ENCODE results near the gene SGCD.

Gene SGCD

DNA sequence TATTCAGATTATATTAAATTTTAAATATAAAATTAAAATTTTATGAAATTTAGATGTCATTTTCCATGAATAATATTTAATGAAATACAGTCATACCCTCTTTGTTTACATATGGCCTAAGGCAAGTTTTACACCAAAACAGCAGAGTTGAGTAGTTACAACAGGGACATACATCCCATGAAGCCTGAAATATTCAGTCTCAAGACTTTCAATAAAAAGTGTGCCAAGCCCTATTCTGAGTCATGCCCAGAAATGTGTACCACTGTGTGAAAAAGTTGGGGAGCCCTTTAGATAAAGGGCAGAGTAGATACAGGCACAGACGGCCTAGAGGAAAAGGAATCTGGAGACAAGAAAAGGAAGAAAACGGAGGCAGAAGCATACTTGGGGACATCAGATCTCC, 261.3 kb downstream of the SGCD start:
- intact Hi-C loops (cut with DNase I; ENCODE audit: low total_unique reads), result no loop called here
- Histone ChIP-seq H3K27me3 (no peaks in the 10 kb centered on the region), H3K4me3 (no peak overlapping the region), H3K36me3 (no peaks in the 10 kb centered on the region), H3K4me1 (peaks cover 3 to 48% (median 24%) of the 10 kb centered on the region in 4 donors), H3K27ac (no peak overlapping the region), H3K9me3 (no peaks in the 10 kb centered on the region)
- DNase-seq, result no peak
- TF ChIP-seq CTCF (IDR thresholded peaks at IDR 0.05), result no peak

DNA sequence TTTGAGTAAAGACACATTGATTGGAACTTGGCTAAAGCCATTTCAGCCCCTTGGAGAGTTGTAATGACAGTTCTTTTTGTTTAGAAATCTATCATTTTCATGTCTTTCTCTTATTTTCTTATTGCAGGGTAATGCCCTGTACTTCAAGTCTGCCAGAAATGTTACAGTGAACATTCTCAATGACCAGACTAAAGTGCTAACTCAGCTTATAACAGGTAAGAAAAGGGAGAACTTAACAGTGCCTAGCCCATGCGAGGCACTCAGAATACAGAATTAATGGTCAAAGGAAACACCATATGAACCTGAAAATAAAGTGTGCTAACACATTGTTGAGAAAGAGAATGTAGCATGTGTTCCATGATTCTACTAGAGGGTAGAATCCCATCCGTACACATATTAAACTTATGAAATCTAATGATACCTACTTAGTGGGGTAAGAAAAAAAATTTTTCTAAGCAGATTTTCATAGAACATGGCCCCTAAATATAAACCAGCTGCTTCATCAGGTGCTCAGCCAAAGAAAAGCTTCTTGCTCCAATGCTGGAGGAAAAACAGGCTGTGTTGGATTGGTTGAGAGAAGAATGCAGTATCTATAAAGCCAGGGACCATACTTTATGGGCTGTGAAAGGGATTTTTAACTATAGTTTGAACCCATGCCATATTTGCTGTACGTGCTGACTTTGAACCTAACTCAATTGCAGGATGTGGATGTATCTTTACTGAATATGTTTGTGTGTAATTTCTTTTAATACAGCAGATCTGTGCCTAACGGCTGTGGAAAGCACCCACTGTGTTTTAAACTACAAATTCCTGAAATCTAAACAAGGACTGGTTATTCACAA, 262.4 kb downstream of the SGCD start:
- intact Hi-C loops (cut with DNase I; ENCODE audit: low total_unique reads), result no loop called here
- no peaks in the 10 kb centered on the region for H3K9me3 ChIP-seq
- peaks cover 3 to 44% (median 21%) of the 10 kb centered on the region in 4 donors for H3K4me1 ChIP-seq
- no peak overlapping the region for H3K27ac ChIP-seq
- no peaks in the 10 kb centered on the region for H3K36me3 ChIP-seq
- no peaks in the 10 kb centered on the region for H3K27me3 ChIP-seq
- no peak for TF ChIP-seq CTCF (IDR thresholded peaks at IDR 0.05)
- H3K4me3 ChIP-seq, result no peak overlapping the region
- DNase-seq, result no peak

GRCh38 chr5:156589946-156590216, 262.9 kb downstream of the SGCD start:
- Histone ChIP-seq H3K4me1 (peaks cover 0 to 39% (median 16%) of the 10 kb centered on the region in 4 donors), H3K36me3 (no peaks in the 10 kb centered on the region), H3K27me3 (no peaks in the 10 kb centered on the region), H3K9me3 (no peaks in the 10 kb centered on the region), H3K27ac (no peak overlapping the region), H3K4me3 (no peak overlapping the region)
- no peak for DNase-seq
- intact Hi-C loops (cut with DNase I; ENCODE audit: low total_unique reads), result no loop called here
- no peak for TF ChIP-seq CTCF (IDR thresholded peaks at IDR 0.05)

- Histone ChIP-seq H3K4me3 (no peak overlapping the region), H3K27ac (no peak overlapping the region), H3K9me3 (no peaks in the 10 kb centered on the region), H3K4me1 (peaks cover 0 to 39% (median 8%) of the 10 kb centered on the region in 4 donors), H3K27me3 (no peaks in the 10 kb centered on the region), H3K36me3 (no peaks in the 10 kb centered on the region)
- no peak for TF ChIP-seq CTCF (IDR thresholded peaks at IDR 0.05)
- no peak for DNase-seq
- intact Hi-C loops (cut with DNase I; ENCODE audit: low total_unique reads), result no loop called here
Measured at GRCh38 chr5:156590978-156591377, 264.0 kb downstream of the SGCD start.

DNA sequence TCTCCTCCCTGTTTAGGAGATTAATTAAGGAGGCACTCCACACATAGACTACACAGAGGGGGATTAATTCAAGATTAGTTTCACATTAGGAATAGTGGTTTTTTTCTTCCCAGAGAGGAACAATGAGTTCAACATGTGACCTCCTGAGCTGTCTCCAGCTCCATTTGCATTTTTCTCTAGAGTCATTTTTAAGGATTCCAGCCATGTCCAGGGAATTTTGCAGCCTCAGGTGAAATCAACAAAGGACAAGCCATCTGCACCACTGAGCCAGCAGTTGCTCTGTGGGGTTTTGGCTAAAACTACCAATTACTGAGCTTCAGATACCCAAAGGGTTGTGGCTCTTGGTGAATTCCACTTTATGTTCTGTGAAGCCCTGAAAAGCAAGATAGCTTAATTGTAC, 264.7 kb downstream of the SGCD start:
- no peak for TF ChIP-seq CTCF (IDR thresholded peaks at IDR 0.05)
- Histone ChIP-seq H3K4me3 (no peak overlapping the region), H3K4me1 (peaks cover 0 to 33% (median 5%) of the 10 kb centered on the region in 4 donors), H3K36me3 (no peaks in the 10 kb centered on the region), H3K27me3 (no peaks in the 10 kb centered on the region), H3K27ac (no peak overlapping the region), H3K9me3 (no peaks in the 10 kb centered on the region)
- no peak for DNase-seq
- intact Hi-C loops (cut with DNase I; ENCODE audit: low total_unique reads), result no loop called here

Data from tibial artery (tissue), 4 donors.